Peyer's patch (tissue), 4 donors: ENCODE measurements around the gene HES1. TPM values are rescaled to one million over a fixed set of nuclear protein-coding genes. Genes with fewer than 3 reads are reported as not detected.

Source experiments
- DNase-seq, 3 donors: peaks; one replicate each; pipeline ENCODE4 v3.0.0-alpha.2; 2017 to 2019
- H3K27ac ChIP-seq, 4 donors: fragments of 200-600 bp; sonication (generic); one replicate each; pipeline ENCODE4 v1.5.1; 2016 to 2019
- H3K27me3 ChIP-seq, 2 donors: fragments of 200-600 bp; sonication (generic); one replicate each; pipeline ENCODE4 v1.5.1; 2019
- H3K36me3 ChIP-seq, 3 donors: fragments of 200-600 bp; sonication (generic); one replicate each; pipeline ENCODE4 v1.5.1; 2016 to 2019
- H3K4me1 ChIP-seq, 4 donors: fragments of 200-600 bp; sonication (generic); one replicate each; pipeline ENCODE4 v1.5.1; 2016 to 2019
- H3K4me3 ChIP-seq, 4 donors: fragments of 200-600 bp; sonication (generic); 1 replicate in 3 of 4; 2 replicates in 1 of 4; pipeline ENCODE4 v1.5.1; 2016 to 2019; ENCODE audit warnings: mild to moderate bottlenecking in 1 of 4
- H3K9me3 ChIP-seq, 4 donors: fragments of 200-600 bp; sonication (generic); one replicate each; pipeline ENCODE4 v1.5.1; 2016 to 2019; ENCODE audit warnings: mild to moderate bottlenecking in 1 of 4
- POLR2A ChIP-seq, 2 donors: fragments of 450-650 bp; IDR thresholded peaks; one replicate each; pipeline ENCODE4 v1.5.1; 2017; ENCODE audit warnings: antibody characterized with exemption in 2 of 2, mild to moderate bottlenecking in 2 of 2, moderate library complexity in 2 of 2
- total RNA-seq, 4 donors: library from RNA; depleted of rRNA; stranded (reverse); fragments of >200 nt; gene quantifications; one replicate each; pipeline ENCODE4 v1.1.0, GENCODE V29; 2016
- TF ChIP-seq, protein P1 (sequence below), 6 experiments: fragments of 450-650 bp in 4 of 6; fragments of 200-600 bp in 2 of 6; sonication (generic) in 1 of 6; IDR thresholded peaks; one replicate each; pipeline ENCODE4 v1.5.1; 2017 to 2019; ENCODE audit warnings: antibody characterized with exemption in 6 of 6, mild to moderate bottlenecking in 3 of 6, moderate library complexity in 1 of 6

The HES1 gene
- total RNA-seq, 4 donors from 2014 or later: 32.2 to 65.6 (median 49.4) TPM

DNA sequence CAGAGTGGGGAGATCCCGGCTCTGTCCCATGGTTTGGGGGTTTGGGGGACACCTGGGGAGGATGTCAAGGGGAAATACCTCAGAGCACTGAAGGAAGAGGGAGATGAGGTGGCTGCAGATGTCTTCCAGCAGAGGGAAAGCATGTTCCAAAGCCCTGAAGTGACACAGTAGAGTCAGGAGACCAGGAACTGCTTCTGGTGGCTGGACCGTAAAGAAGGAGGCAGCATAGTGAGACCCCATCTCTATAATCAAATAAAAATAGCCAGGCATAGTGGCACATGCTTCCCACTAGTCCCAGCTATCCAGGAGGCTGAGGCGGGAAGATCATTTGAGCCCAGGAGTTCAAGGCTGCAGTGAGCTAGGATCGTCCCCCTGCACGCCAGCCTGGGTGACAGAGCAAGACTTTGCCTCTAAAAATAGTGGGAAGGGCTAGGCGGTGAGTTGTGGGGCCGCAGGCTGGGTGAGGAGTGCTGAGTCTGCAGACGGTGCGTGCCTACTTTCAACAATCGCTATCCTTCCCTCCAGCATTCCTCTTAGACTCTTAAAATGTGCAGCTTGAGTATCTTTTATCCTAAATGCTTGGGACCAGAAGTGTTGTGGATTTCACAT lies 26.2 kb downstream of the HES1 start:
- no peak for DNase-seq
- Histone ChIP-seq H3K4me1 (peaks cover 0 to 25% (median 3%) of the 10 kb centered on the region in 4 donors), H3K36me3 (no peaks in the 10 kb centered on the region), H3K4me3 (no peak overlapping the region), H3K9me3 (no peaks in the 10 kb centered on the region), H3K27ac (no peak overlapping the region), H3K27me3 (no peaks in the 10 kb centered on the region)
- TF ChIP-seq POLR2A (IDR thresholded peaks at IDR 0.05): no peak
- TF ChIP-seq, protein P1, sequence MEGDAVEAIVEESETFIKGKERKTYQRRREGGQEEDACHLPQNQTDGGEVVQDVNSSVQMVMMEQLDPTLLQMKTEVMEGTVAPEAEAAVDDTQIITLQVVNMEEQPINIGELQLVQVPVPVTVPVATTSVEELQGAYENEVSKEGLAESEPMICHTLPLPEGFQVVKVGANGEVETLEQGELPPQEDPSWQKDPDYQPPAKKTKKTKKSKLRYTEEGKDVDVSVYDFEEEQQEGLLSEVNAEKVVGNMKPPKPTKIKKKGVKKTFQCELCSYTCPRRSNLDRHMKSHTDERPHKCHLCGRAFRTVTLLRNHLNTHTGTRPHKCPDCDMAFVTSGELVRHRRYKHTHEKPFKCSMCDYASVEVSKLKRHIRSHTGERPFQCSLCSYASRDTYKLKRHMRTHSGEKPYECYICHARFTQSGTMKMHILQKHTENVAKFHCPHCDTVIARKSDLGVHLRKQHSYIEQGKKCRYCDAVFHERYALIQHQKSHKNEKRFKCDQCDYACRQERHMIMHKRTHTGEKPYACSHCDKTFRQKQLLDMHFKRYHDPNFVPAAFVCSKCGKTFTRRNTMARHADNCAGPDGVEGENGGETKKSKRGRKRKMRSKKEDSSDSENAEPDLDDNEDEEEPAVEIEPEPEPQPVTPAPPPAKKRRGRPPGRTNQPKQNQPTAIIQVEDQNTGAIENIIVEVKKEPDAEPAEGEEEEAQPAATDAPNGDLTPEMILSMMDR (IDR thresholded peaks at IDR 0.05): no peak

- TF ChIP-seq, protein P1 (IDR thresholded peaks at IDR 0.05): no peak
- TF ChIP-seq POLR2A (IDR thresholded peaks at IDR 0.05): no peak
- no peaks in the 10 kb centered on the region for H3K27me3 ChIP-seq
- H3K36me3 ChIP-seq: no peaks in the 10 kb centered on the region
- no peak overlapping the region for H3K4me3 ChIP-seq
- no peaks in the 10 kb centered on the region for H3K9me3 ChIP-seq
- peaks cover 0 to 25% (median 3%) of the 10 kb centered on the region in 4 donors for H3K4me1 ChIP-seq
- DNase-seq: no peak
- no peak overlapping the region for H3K27ac ChIP-seq
Observed at GRCh38 chr3:194162817-194163584, 27.1 kb downstream of the HES1 start.

GRCh38 chr3:194163697-194164096 lies 27.7 kb downstream of the HES1 start:
- no peaks in the 10 kb centered on the region for H3K27me3 ChIP-seq
- peaks cover 0 to 25% (median 3%) of the 10 kb centered on the region in 4 donors for H3K4me1 ChIP-seq
- no peaks in the 10 kb centered on the region for H3K9me3 ChIP-seq
- DNase-seq: no peak
- TF ChIP-seq, protein P1 (IDR thresholded peaks at IDR 0.05): no peak
- no peak for TF ChIP-seq POLR2A (IDR thresholded peaks at IDR 0.05)
- no peak overlapping the region for H3K27ac ChIP-seq
- H3K36me3 ChIP-seq: no peaks in the 10 kb centered on the region
- H3K4me3 ChIP-seq: no peak overlapping the region

- H3K9me3 ChIP-seq: no peaks in the 10 kb centered on the region
- H3K27me3 ChIP-seq: no peaks in the 10 kb centered on the region
- no peak overlapping the region for H3K4me3 ChIP-seq
- H3K4me1 ChIP-seq: peaks cover 0 to 20% (median 2%) of the 10 kb centered on the region in 4 donors
- TF ChIP-seq, protein P1 (IDR thresholded peaks at IDR 0.05): no peak
- no peak for TF ChIP-seq POLR2A (IDR thresholded peaks at IDR 0.05)
- H3K36me3 ChIP-seq: no peaks in the 10 kb centered on the region
- no peak overlapping the region for H3K27ac ChIP-seq
- no peak for DNase-seq
Observed at GRCh38 chr3:194164861-194165260, 28.9 kb downstream of the HES1 start.

- TF ChIP-seq POLR2A (IDR thresholded peaks at IDR 0.05): no peak
- TF ChIP-seq, protein P1 (IDR thresholded peaks at IDR 0.05): no peak
- Histone ChIP-seq H3K27me3 (no peaks in the 10 kb centered on the region), H3K4me1 (peaks cover 0 to 16% (median 2%) of the 10 kb centered on the region in 4 donors), H3K36me3 (no peaks in the 10 kb centered on the region), H3K4me3 (no peak overlapping the region), H3K27ac (no peak overlapping the region), H3K9me3 (no peaks in the 10 kb centered on the region)
- DNase-seq: no peak
Observed at GRCh38 chr3:194165271-194166018, 29.5 kb downstream of the HES1 start.
